Activated T-cell treated with anti-CD3 and anti-CD28 coated beads, Interleukin-2, amount 50 U/mL, for 24 hours (primary cell): ENCODE data around the gene ASPSCR1.

ENCODE experiments used
- DNase-seq: peaks from one replicate; pipeline ENCODE4 v3.0.0-alpha.2; 2020
- H3K27ac Mint-ChIP-seq: 2 replicates; pipeline ENCODE4 v1.8.0; 2020; ENCODE audit warnings: mild to moderate bottlenecking, mixed read lengths
- H3K27me3 Mint-ChIP-seq: 2 replicates; pipeline ENCODE4 v1.8.0; 2020; ENCODE audit warnings: mixed read lengths
- H3K36me3 Mint-ChIP-seq: 2 replicates; pipeline ENCODE4 v1.8.0; 2020; ENCODE audit warnings: low read depth, mixed read lengths
- H3K4me1 Mint-ChIP-seq: 2 replicates; pipeline ENCODE4 v1.8.0; 2020; ENCODE audit warnings: low read depth, mixed read lengths
- H3K4me3 Mint-ChIP-seq: 2 replicates; pipeline ENCODE4 v1.8.0; 2020; ENCODE audit warnings: mild to moderate bottlenecking, moderate library complexity, mixed read lengths
- H3K9me3 Mint-ChIP-seq: 2 replicates; pipeline ENCODE4 v1.8.0; 2020; ENCODE audit warnings: mixed read lengths

ASPSCR1 gene

GRCh38 chr17:82004517-82005455, 27.4 kb downstream of the ASPSCR1 start:
- H3K27ac Mint-ChIP-seq, result no peak overlapping the region
- peaks cover 2% of the 10 kb centered on the region for H3K4me1 Mint-ChIP-seq
- no peak for DNase-seq

GRCh38 chr17:82005701-82006348, 28.4 kb downstream of the ASPSCR1 start:
- no peaks in the 10 kb centered on the region for H3K27me3 Mint-ChIP-seq
- peaks cover 2% of the 10 kb centered on the region for H3K4me1 Mint-ChIP-seq
- no peaks in the 10 kb centered on the region for H3K36me3 Mint-ChIP-seq
- no peak overlapping the region for H3K27ac Mint-ChIP-seq
- H3K9me3 Mint-ChIP-seq, result no peaks in the 10 kb centered on the region
- no peak overlapping the region for H3K4me3 Mint-ChIP-seq
- DNase-seq, result no peak

More at GRCh38 chr17:82004517-82005455, 27.4 kb downstream of the ASPSCR1 start:
- Mint-ChIP-seq H3K27me3 (no peaks in the 10 kb centered on the region), H3K9me3 (no peaks in the 10 kb centered on the region), H3K4me3 (no peak overlapping the region), H3K36me3 (peaks cover under 1% of the 10 kb centered on the region)

- Mint-ChIP-seq H3K27ac (no peak overlapping the region), H3K4me3 (no peak overlapping the region), H3K9me3 (no peaks in the 10 kb centered on the region), H3K27me3 (no peaks in the 10 kb centered on the region), H3K4me1 (peaks cover 2% of the 10 kb centered on the region), H3K36me3 (no peaks in the 10 kb centered on the region)
- no peak for DNase-seq
Measured at GRCh38 chr17:82006468-82007227, 29.2 kb downstream of the ASPSCR1 start.

GRCh38 chr17:82007228-82007494, 29.7 kb downstream of the ASPSCR1 start:
- Mint-ChIP-seq H3K9me3 (no peaks in the 10 kb centered on the region), H3K27me3 (no peaks in the 10 kb centered on the region), H3K36me3 (no peaks in the 10 kb centered on the region), H3K4me1 (peaks cover 2% of the 10 kb centered on the region), H3K4me3 (no peak overlapping the region), H3K27ac (no peak overlapping the region)
- no peak for DNase-seq

GRCh38 chr17:82007495-82008257, 30.2 kb downstream of the ASPSCR1 start:
- Mint-ChIP-seq H3K27ac (no peak overlapping the region), H3K4me1 (peaks cover 2% of the 10 kb centered on the region), H3K4me3 (no peak overlapping the region), H3K9me3 (no peaks in the 10 kb centered on the region), H3K27me3 (no peaks in the 10 kb centered on the region), H3K36me3 (no peaks in the 10 kb centered on the region)
- no peak for DNase-seq

GRCh38 chr17:82008258-82008940, 31.0 kb downstream of the ASPSCR1 start:
- H3K4me1 Mint-ChIP-seq, result peaks cover 1% of the 10 kb centered on the region
- no peaks in the 10 kb centered on the region for H3K27me3 Mint-ChIP-seq
- DNase-seq, result no peak
- H3K27ac Mint-ChIP-seq, result no peak overlapping the region
- H3K36me3 Mint-ChIP-seq, result no peaks in the 10 kb centered on the region
- H3K9me3 Mint-ChIP-seq, result no peaks in the 10 kb centered on the region
- H3K4me3 Mint-ChIP-seq, result no peak overlapping the region

- H3K9me3 Mint-ChIP-seq, result no peaks in the 10 kb centered on the region
- H3K36me3 Mint-ChIP-seq, result no peaks in the 10 kb centered on the region
- H3K27me3 Mint-ChIP-seq, result no peaks in the 10 kb centered on the region
- no peak overlapping the region for H3K27ac Mint-ChIP-seq
- H3K4me3 Mint-ChIP-seq, result no peak overlapping the region
- DNase-seq, result no peak
- H3K4me1 Mint-ChIP-seq, result no peaks in the 10 kb centered on the region
Measured at GRCh38 chr17:82008941-82009405, 31.5 kb downstream of the ASPSCR1 start.

- Mint-ChIP-seq H3K36me3 (no peaks in the 10 kb centered on the region), H3K4me1 (no peaks in the 10 kb centered on the region), H3K4me3 (no peak overlapping the region), H3K27me3 (no peaks in the 10 kb centered on the region), H3K9me3 (no peaks in the 10 kb centered on the region), H3K27ac (no peak overlapping the region)
- DNase-seq, result no peak
Measured at GRCh38 chr17:82009413-82009812, 32.0 kb downstream of the ASPSCR1 start.

GRCh38 chr17:82010575-82011525, 33.4 kb downstream of the ASPSCR1 start:
- Mint-ChIP-seq H3K4me1 (no peaks in the 10 kb centered on the region), H3K9me3 (no peaks in the 10 kb centered on the region), H3K27me3 (no peaks in the 10 kb centered on the region), H3K36me3 (no peaks in the 10 kb centered on the region), H3K27ac (no peak overlapping the region), H3K4me3 (no peak overlapping the region)
- no peak for DNase-seq

- H3K4me1 Mint-ChIP-seq, result no peaks in the 10 kb centered on the region
- H3K36me3 Mint-ChIP-seq, result no peaks in the 10 kb centered on the region
- H3K4me3 Mint-ChIP-seq, result no peak overlapping the region
- H3K27me3 Mint-ChIP-seq, result no peaks in the 10 kb centered on the region
- DNase-seq, result no peak
- H3K27ac Mint-ChIP-seq, result no peak overlapping the region
- no peaks in the 10 kb centered on the region for H3K9me3 Mint-ChIP-seq
Measured at GRCh38 chr17:82011617-82012187, 34.3 kb downstream of the ASPSCR1 start.

GRCh38 chr17:82012261-82012639, 34.8 kb downstream of the ASPSCR1 start:
- no peak overlapping the region for H3K4me3 Mint-ChIP-seq
- no peaks in the 10 kb centered on the region for H3K27me3 Mint-ChIP-seq
- DNase-seq, result no peak
- H3K9me3 Mint-ChIP-seq, result no peaks in the 10 kb centered on the region
- no peaks in the 10 kb centered on the region for H3K4me1 Mint-ChIP-seq
- peaks cover under 1% of the 10 kb centered on the region for H3K36me3 Mint-ChIP-seq
- H3K27ac Mint-ChIP-seq, result no peak overlapping the region

GRCh38 chr17:82012640-82013295, 35.3 kb downstream of the ASPSCR1 start:
- no peaks in the 10 kb centered on the region for H3K27me3 Mint-ChIP-seq
- no peaks in the 10 kb centered on the region for H3K4me1 Mint-ChIP-seq
- H3K27ac Mint-ChIP-seq, result no peak overlapping the region
- no peaks in the 10 kb centered on the region for H3K9me3 Mint-ChIP-seq
- H3K4me3 Mint-ChIP-seq, result no peak overlapping the region
- DNase-seq, result no peak
- H3K36me3 Mint-ChIP-seq, result peaks cover 3% of the 10 kb centered on the region
